Fibroblast of lung (primary cell): Measurements from ENCODE around the gene CDR2. TPM values are rescaled to one million over a fixed set of nuclear protein-coding genes. Genes with fewer than 3 reads are reported as not detected.

Experiments
- DNase-seq, 2 donors: peaks; one replicate each; pipeline versions ENCODE4 v3.0.0 to v3.0.0-alpha.2; 2010; ENCODE audit warnings: low read depth in 2 of 2
- H2AFZ ChIP-seq: 2 replicates; pipeline ENCODE4 v1.5.1; 2012; ENCODE audit warnings: low read length, control low read depth, inconsistent platforms
- H3K27ac ChIP-seq: 2 replicates; pipeline ENCODE4 v1.5.1; 2011; ENCODE audit warnings: low read length, control low read depth; ENCODE audit not compliant: insufficient read depth
- H3K27me3 ChIP-seq: 2 replicates; pipeline ENCODE4 v1.5.1; 2011; ENCODE audit warnings: mild to moderate bottlenecking, low read length; ENCODE audit not compliant: control insufficient read depth, insufficient read depth
- H3K36me3 ChIP-seq: 2 replicates; pipeline ENCODE4 v1.5.1; 2011; ENCODE audit warnings: low read length; ENCODE audit not compliant: control insufficient read depth, insufficient read depth
- H3K4me1 ChIP-seq: 2 replicates; pipeline ENCODE4 v1.5.1; 2011; ENCODE audit warnings: low read length; ENCODE audit not compliant: control insufficient read depth, insufficient read depth; ENCODE audit errors: extremely low read depth
- H3K4me2 ChIP-seq: 2 replicates; pipeline ENCODE4 v1.5.1; 2011; ENCODE audit warnings: low read length, control low read depth; ENCODE audit not compliant: insufficient read depth; ENCODE audit errors: extremely low read depth
- H3K4me3 ChIP-seq, 4 experiments: fragments of 200-600 bp in 1 of 4; sonication (generic) in 1 of 4; replicated peaks in 1 of 4; 2 replicates each; pipeline ENCODE4 v1.5.1; 2011 to 2016; ENCODE audit warnings: low read length in 4 of 4, low read depth in 3 of 4, mild to moderate bottlenecking in 3 of 4, control low read depth in 2 of 4, inconsistent platforms in 1 of 4, mixed read lengths in 1 of 4; ENCODE audit not compliant: insufficient read depth in 1 of 4; ENCODE audit errors: control extremely low read depth in 1 of 4
- H3K79me2 ChIP-seq: 2 replicates; pipeline ENCODE4 v1.5.1; 2012; ENCODE audit warnings: mild to moderate bottlenecking, low read length, inconsistent platforms; ENCODE audit not compliant: control insufficient read depth, insufficient read depth
- H3K9ac ChIP-seq: 2 replicates; pipeline ENCODE4 v1.5.1; 2011; ENCODE audit warnings: mild to moderate bottlenecking, low read length, control low read depth; ENCODE audit not compliant: insufficient read depth
- H3K9me3 ChIP-seq: 2 replicates; pipeline ENCODE4 v1.5.1; 2012; ENCODE audit warnings: low read depth, low read length; ENCODE audit not compliant: control insufficient read depth, insufficient read depth
- H4K20me1 ChIP-seq: 2 replicates; pipeline ENCODE4 v1.5.1; 2011; ENCODE audit warnings: low read length; ENCODE audit not compliant: control insufficient read depth, insufficient read depth; ENCODE audit errors: extremely low read depth
- CTCF ChIP-seq, 2 donors: IDR thresholded peaks in 1 of 2; conservative IDR thresholded peaks in 1 of 2; 1 replicate in 1 of 2; 2 replicates in 1 of 2; pipeline ENCODE4 v1.5.1; 2011 to 2012; ENCODE audit warnings: low read length in 2 of 2, control low read depth in 1 of 2, inconsistent platforms in 1 of 2, low read depth in 1 of 2, mild to moderate bottlenecking in 1 of 2
- EZH2 ChIP-seq: IDR thresholded peaks from 2 replicates; pipeline ENCODE4 v1.5.1; 2012; ENCODE audit warnings: low read length, control low read depth, mild to moderate bottlenecking; ENCODE audit errors: missing control alignments
- polyA plus RNA-seq, 2 donors: library from polyadenylated mRNA; depleted of rRNA in 1 of 2; stranded (reverse) in 1 of 2; unstranded in 1 of 2; fragments of >200 nt; gene quantifications; 2 replicates each; pipeline ENCODE4 v1.2.1, GENCODE V29; 2011 to 2012; ENCODE audit warnings: missing spikeins in 1 of 2
- total RNA-seq: library from RNA; depleted of rRNA; stranded (reverse); fragments of >200 nt; gene quantifications from 2 replicates; pipeline ENCODE4 v1.2.1, GENCODE V29; 2014

Gene CDR2
- total and polyA plus RNA-seq, 2 donors (not counting 1 experiment from before 2014, with no cell fraction given), result 60.1 to 73.8 TPM

DNA sequence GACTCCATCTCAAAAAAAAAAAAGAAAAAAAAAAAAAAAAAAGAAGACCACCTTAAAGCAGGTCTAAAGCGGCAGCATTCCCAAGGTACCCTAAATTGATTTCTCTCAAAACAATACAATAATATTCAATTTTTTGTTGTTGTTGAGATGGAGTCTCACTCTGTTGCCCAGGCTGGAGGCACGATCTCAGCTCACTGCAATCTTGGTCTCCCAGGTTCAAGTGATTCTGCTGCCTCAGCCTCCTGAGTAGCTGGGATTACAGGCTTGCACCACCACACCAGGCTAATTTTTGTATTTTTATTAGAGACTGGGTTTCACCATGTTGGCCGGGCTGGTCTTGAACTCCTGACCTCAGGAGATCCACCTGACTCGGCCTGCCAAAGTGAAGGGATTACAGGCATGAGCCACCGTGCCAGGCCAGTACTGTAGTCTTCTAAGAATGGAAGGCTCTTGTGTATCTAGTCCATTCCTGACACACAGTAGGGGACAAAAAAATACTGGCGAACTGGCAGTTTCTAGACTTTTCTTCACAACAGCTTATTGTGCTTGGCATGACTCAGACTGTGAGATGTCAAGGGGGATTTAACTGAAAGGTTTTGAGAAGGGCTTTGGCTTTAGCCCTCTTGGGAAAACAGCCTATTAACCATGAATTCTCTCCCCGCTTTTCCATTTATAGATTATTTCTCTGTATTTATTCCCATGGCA lies 17.3 kb downstream of the CDR2 start:
- Histone ChIP-seq H3K9me3 (no peaks in the 10 kb centered on the region), H3K36me3 (no peaks in the 10 kb centered on the region), H3K27ac (no peak overlapping the region), H3K4me1 (peaks cover 3% of the 10 kb centered on the region), H3K9ac (no peak overlapping the region), H2AFZ (no peak overlapping the region), H3K79me2 (peaks cover 46% of the 10 kb centered on the region), H3K27me3 (no peaks in the 10 kb centered on the region), H3K4me3 (no peak overlapping the region), H3K4me2 (no peak overlapping the region), H4K20me1 (no peaks in the 10 kb centered on the region)
- DNase-seq, result peak in 1 of 2 donors; percentile 38
- no peak for TF ChIP-seq EZH2
- no peak for TF ChIP-seq CTCF (conservative IDR thresholded peaks at IDR 0.05 in 1 of 2, IDR thresholded peaks at IDR 0.05 in 1 of 2; ENCODE audit: low read depth in 1 of 2, low read length in 2 of 2)

GRCh38 chr16:22355487-22355908 lies 18.9 kb downstream of the CDR2 start:
- H3K27me3 ChIP-seq, result no peaks in the 10 kb centered on the region
- TF ChIP-seq EZH2 (no peak), CTCF (conservative IDR thresholded peaks at IDR 0.05 in 1 of 2, IDR thresholded peaks at IDR 0.05 in 1 of 2; ENCODE audit: low read depth in 1 of 2, low read length in 2 of 2) (no peak)
- H3K36me3 ChIP-seq, result no peaks in the 10 kb centered on the region
- DNase-seq, result no peak
- no peak overlapping the region for H3K4me3 ChIP-seq
- H3K4me2 ChIP-seq, result no peak overlapping the region
- peaks cover 3% of the 10 kb centered on the region for H3K4me1 ChIP-seq
- H3K9me3 ChIP-seq, result no peaks in the 10 kb centered on the region
- no peak overlapping the region for H3K27ac ChIP-seq
- H3K9ac ChIP-seq, result no peak overlapping the region
- peaks cover 55% of the 10 kb centered on the region for H3K79me2 ChIP-seq
- no peak overlapping the region for H2AFZ ChIP-seq
- H4K20me1 ChIP-seq, result no peaks in the 10 kb centered on the region

DNA sequence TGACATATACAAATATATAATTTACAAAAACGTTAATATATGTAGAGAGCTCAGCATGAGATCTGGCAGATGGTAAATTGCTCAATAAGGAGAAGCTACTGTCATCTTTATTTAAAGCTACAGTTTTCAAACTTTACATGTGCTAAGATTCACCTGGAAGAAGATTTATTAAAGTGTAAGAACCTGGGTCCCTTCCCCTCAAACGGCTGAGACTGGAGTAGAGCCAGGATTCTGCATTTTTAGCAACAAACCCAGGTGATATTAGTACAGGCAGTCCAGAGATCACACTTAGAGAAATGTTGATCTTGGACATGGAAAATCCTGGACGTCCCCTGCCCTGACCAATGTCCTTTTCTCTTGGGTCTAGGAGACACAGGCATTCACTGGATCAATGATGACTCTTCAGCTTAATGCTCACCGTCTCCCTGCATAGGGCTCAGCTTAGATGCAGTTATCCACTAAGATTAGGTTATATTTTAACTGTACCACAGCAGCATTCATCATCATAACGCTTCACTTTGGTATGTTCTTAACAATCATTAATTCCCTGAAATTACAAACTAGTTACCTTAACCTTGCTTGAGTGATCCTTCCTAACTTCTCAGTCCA lies 20.4 kb downstream of the CDR2 start:
- Histone ChIP-seq H3K36me3 (peaks cover 7% of the 10 kb centered on the region), H3K27ac (peak overlapping the region; percentile 29), H3K27me3 (no peaks in the 10 kb centered on the region), H4K20me1 (no peaks in the 10 kb centered on the region), H3K9ac (no peak overlapping the region), H3K4me2 (peak overlapping the region; percentile 16), H3K4me1 (peaks cover 3% of the 10 kb centered on the region), H3K4me3 (no peak overlapping the region), H3K79me2 (peaks cover 51% of the 10 kb centered on the region), H3K9me3 (no peaks in the 10 kb centered on the region), H2AFZ (no peak overlapping the region)
- DNase-seq, result peak in 1 of 2 donors; percentile 43
- TF ChIP-seq CTCF (conservative IDR thresholded peaks at IDR 0.05 in 1 of 2, IDR thresholded peaks at IDR 0.05 in 1 of 2; ENCODE audit: low read depth in 1 of 2, low read length in 2 of 2), result no peak
- no peak for TF ChIP-seq EZH2
